ENCODE data around the gene ZFAND4. TPM values are rescaled to one million over a fixed set of nuclear protein-coding genes. Genes with fewer than 3 reads are reported as not detected.

ZFAND4 gene
- total and polyA plus RNA-seq, 2 experiments from 2014 or later = 7.4 to 30.3 TPM

GRCh38 chr10:45594276-45595157, 78.1 kb downstream of the ZFAND4 start (continued):
- no peak for TF ChIP-seq STAT1 (IDR thresholded peaks at IDR 0.05; ENCODE audit: unreplicated experiment)

GRCh38 chr10:45593938-45594275, 78.7 kb downstream of the ZFAND4 start:
- Mint-ChIP-seq H3K9me3 (no peaks in the 10 kb centered on the region), H3K4me3 (peak overlapping the region; percentile 85), H3K4me1 (peaks cover 10% of the 10 kb centered on the region), H3K36me3 (ENCODE audit: low read depth) (no peaks in the 10 kb centered on the region), H3K27ac (peak overlapping the region; percentile 81; the same call in 1 of the 2 replicates), H3K27me3 (ENCODE audit: insufficient read depth, low read depth, poor library complexity) (peaks cover 16% of the 10 kb centered on the region)
- H3K27me3 ChIP-seq (ENCODE audit: insufficient read depth) = 0 out of 2 replicates have a peak, but pooled peaks cover 6% of the 10 kb centered on the region
- H2AFZ ChIP-seq = peak overlapping the region; percentile 84
- H3K36me3 ChIP-seq (ENCODE audit: insufficient read depth) = no peaks in the 10 kb centered on the region
- peaks cover 7% of the 10 kb centered on the region for H3K4me1 ChIP-seq (ENCODE audit: insufficient read depth)
- no peaks in the 10 kb centered on the region for H3F3A ChIP-seq (replicated peaks; ENCODE audit: low read depth)
- ATAC-seq = no peak
- peak overlapping the region; percentile 76 for H3K4me3 ChIP-seq
- peaks cover 43% of the 10 kb centered on the region for H3K79me2 ChIP-seq (replicated peaks; ENCODE audit: insufficient read depth)
- DNase-seq (ENCODE audit: low spot score) = no peak
- H3K4me2 ChIP-seq = peak overlapping the region; percentile 83
- peaks cover 8% of the 10 kb centered on the region; the same call in 1 of the 2 replicates for H4K20me1 ChIP-seq (replicated peaks; ENCODE audit: insufficient read depth)
- no peaks in the 10 kb centered on the region for H3K9me2 ChIP-seq (ENCODE audit: insufficient read depth)
- TF ChIP-seq ZNF114 (CRISPR knock-in tag; IDR thresholded peaks at IDR 0.05) = no peak
- no peak overlapping the region for H3K27ac ChIP-seq (ENCODE audit: low read depth)

DNA sequence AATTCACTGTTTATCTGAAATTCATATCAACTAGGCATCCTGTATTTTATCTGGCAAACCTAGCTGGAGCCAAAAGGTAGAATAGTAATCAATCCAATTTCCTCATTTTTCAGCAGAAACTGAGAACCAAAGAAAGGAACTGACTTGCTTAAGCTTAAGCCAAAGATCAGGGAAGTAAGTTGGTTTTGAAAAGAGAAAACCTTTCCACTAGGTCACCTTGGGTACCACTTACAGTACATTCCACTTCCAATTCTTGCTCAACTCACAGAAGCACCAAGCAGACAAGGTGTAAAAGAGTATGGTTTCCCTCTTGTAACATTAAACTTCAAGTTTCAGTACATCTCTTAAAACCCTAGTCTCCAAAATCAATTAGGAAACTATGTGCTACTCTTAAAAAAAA, 79.6 kb downstream of the ZFAND4 start:
- peak overlapping the region; percentile 83; the same call in 1 of the 2 replicates for H3K4me2 ChIP-seq
- no peaks in the 10 kb centered on the region for H3K9me2 ChIP-seq (ENCODE audit: insufficient read depth)
- no peaks in the 10 kb centered on the region for H3K36me3 Mint-ChIP-seq (ENCODE audit: low read depth)
- H4K20me1 ChIP-seq (replicated peaks; ENCODE audit: insufficient read depth) = peaks cover 8% of the 10 kb centered on the region; the same call in 1 of the 2 replicates
- H2AFZ ChIP-seq = no peak overlapping the region
- ATAC-seq (no peak), DNase-seq (ENCODE audit: low spot score) (no peak)
- TF ChIP-seq NANOG (IDR thresholded peaks at IDR 0.05; ENCODE audit: borderline replicate concordance) = no peak
- TF ChIP-seq EZH2phosphoT487 (IDR thresholded peaks at IDR 0.05; ENCODE audit: unreplicated experiment) = no peak
- no peak for TF ChIP-seq POLR2AphosphoS5 (IDR thresholded peaks at IDR 0.05; ENCODE audit: low read depth)
- H3K9me3 Mint-ChIP-seq = no peaks in the 10 kb centered on the region
- 0 out of 2 replicates have a peak, but pooled peaks cover 6% of the 10 kb centered on the region for H3K27me3 ChIP-seq (ENCODE audit: insufficient read depth)
- no peaks in the 10 kb centered on the region for H3F3A ChIP-seq (replicated peaks; ENCODE audit: low read depth)
- peak overlapping the region; percentile 76; the same call in 1 of the 2 replicates for H3K4me3 ChIP-seq
- peaks cover 10% of the 10 kb centered on the region for H3K4me1 Mint-ChIP-seq
- H3K4me1 ChIP-seq (ENCODE audit: insufficient read depth) = peaks cover 7% of the 10 kb centered on the region
- no peak overlapping the region for H3K27ac ChIP-seq (ENCODE audit: low read depth)
- H3K27ac Mint-ChIP-seq = no peak overlapping the region
- peak overlapping the region; percentile 85; the same call in 1 of the 3 replicates for H3K4me3 Mint-ChIP-seq
- peaks cover 16% of the 10 kb centered on the region for H3K27me3 Mint-ChIP-seq (ENCODE audit: insufficient read depth, low read depth, poor library complexity)
- peaks cover 43% of the 10 kb centered on the region for H3K79me2 ChIP-seq (replicated peaks; ENCODE audit: insufficient read depth)
- H3K36me3 ChIP-seq (ENCODE audit: insufficient read depth) = no peaks in the 10 kb centered on the region

GRCh38 chr10:45592432-45592831, 80.1 kb downstream of the ZFAND4 start:
- no peak overlapping the region for H3K4me3 Mint-ChIP-seq
- Histone ChIP-seq H2AFZ (no peak overlapping the region), H3K4me2 (no peak overlapping the region), H3F3A (replicated peaks; ENCODE audit: low read depth) (no peaks in the 10 kb centered on the region), H4K20me1 (replicated peaks; ENCODE audit: insufficient read depth) (peaks cover 8% of the 10 kb centered on the region; the same call in 1 of the 2 replicates), H3K9me2 (ENCODE audit: insufficient read depth) (no peaks in the 10 kb centered on the region), H3K4me1 (ENCODE audit: insufficient read depth) (peaks cover 7% of the 10 kb centered on the region), H3K79me2 (replicated peaks; ENCODE audit: insufficient read depth) (peaks cover 43% of the 10 kb centered on the region), H3K27me3 (ENCODE audit: insufficient read depth) (0 out of 2 replicates have a peak, but pooled peaks cover 6% of the 10 kb centered on the region), H3K27ac (ENCODE audit: low read depth) (no peak overlapping the region), H3K36me3 (ENCODE audit: insufficient read depth) (no peaks in the 10 kb centered on the region), H3K4me3 (no peak overlapping the region)
- ATAC-seq (no peak), DNase-seq (ENCODE audit: low spot score) (no peak)
- peaks cover 10% of the 10 kb centered on the region for H3K4me1 Mint-ChIP-seq
- no peaks in the 10 kb centered on the region for H3K36me3 Mint-ChIP-seq (ENCODE audit: low read depth)
- TF ChIP-seq, protein P1, sequence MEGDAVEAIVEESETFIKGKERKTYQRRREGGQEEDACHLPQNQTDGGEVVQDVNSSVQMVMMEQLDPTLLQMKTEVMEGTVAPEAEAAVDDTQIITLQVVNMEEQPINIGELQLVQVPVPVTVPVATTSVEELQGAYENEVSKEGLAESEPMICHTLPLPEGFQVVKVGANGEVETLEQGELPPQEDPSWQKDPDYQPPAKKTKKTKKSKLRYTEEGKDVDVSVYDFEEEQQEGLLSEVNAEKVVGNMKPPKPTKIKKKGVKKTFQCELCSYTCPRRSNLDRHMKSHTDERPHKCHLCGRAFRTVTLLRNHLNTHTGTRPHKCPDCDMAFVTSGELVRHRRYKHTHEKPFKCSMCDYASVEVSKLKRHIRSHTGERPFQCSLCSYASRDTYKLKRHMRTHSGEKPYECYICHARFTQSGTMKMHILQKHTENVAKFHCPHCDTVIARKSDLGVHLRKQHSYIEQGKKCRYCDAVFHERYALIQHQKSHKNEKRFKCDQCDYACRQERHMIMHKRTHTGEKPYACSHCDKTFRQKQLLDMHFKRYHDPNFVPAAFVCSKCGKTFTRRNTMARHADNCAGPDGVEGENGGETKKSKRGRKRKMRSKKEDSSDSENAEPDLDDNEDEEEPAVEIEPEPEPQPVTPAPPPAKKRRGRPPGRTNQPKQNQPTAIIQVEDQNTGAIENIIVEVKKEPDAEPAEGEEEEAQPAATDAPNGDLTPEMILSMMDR (conservative IDR thresholded peaks at IDR 0.05; ENCODE audit: low read depth in 2 of 2) = no peak
- TF ChIP-seq, protein P2, sequence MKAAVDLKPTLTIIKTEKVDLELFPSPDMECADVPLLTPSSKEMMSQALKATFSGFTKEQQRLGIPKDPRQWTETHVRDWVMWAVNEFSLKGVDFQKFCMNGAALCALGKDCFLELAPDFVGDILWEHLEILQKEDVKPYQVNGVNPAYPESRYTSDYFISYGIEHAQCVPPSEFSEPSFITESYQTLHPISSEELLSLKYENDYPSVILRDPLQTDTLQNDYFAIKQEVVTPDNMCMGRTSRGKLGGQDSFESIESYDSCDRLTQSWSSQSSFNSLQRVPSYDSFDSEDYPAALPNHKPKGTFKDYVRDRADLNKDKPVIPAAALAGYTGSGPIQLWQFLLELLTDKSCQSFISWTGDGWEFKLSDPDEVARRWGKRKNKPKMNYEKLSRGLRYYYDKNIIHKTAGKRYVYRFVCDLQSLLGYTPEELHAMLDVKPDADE (IDR thresholded peaks at IDR 0.05) = no peak
- TF ChIP-seq JUNB (IDR thresholded peaks at IDR 0.05; ENCODE audit: unreplicated experiment) (no peak), NANOG (IDR thresholded peaks at IDR 0.05; ENCODE audit: borderline replicate concordance) (no peak), EZH2phosphoT487 (IDR thresholded peaks at IDR 0.05; ENCODE audit: unreplicated experiment) (no peak), REST (IDR thresholded peaks at IDR 0.05; ENCODE audit: unreplicated experiment) (no peak)
- H3K9me3 Mint-ChIP-seq = no peaks in the 10 kb centered on the region
- peaks cover 14% of the 10 kb centered on the region for H3K27me3 Mint-ChIP-seq (ENCODE audit: insufficient read depth, low read depth, poor library complexity)
- H3K27ac Mint-ChIP-seq = no peak overlapping the region
